GM12878 (cell line): ENCODE results near the gene LIF. TPM values are rescaled to one million over a fixed set of nuclear protein-coding genes. Genes with fewer than 3 reads are reported as not detected.

Experiments used
- ATAC-seq: fragments of 200-7000 bp; cut with Tn5 transposase; 3 replicates; pipeline ENCODE4 v1.9.1; 2020; ENCODE audit warnings: mild to moderate bottlenecking, moderate library complexity
- BruUV-seq: library from RNA; stranded (reverse); fragments of 400-500 nt; replicated peaks from 2 replicates; lab custom pipeline; 2021; lab: Mats Ljungman, UMichigan
- CTCF ChIA-PET: fragments of 300-600 bp; sonication (Branson Sonifier 250); formaldehyde crosslinking; extraction: SDS; loops from one replicate; lab custom pipeline; 2021; ENCODE audit warnings: inconsistent platforms; lab: Yijun Ruan, JAX
- POLR2A ChIA-PET: fragments of 350-600 bp; formaldehyde crosslinking; extraction: SDS; loops from one replicate; lab custom pipeline; 2021; ENCODE audit warnings: inconsistent platforms; lab: Charles Lee
- RAD21 ChIA-PET: fragments of 300-600 bp; sonication (Branson Sonifier 250); formaldehyde crosslinking; loops from one replicate; lab custom pipeline; 2023; ENCODE audit warnings: antibody characterized with exemption; ENCODE audit not compliant: unreplicated experiment; lab: Charles Lee
- SMC1A ChIA-PET: fragments of 300-600 bp; sonication (Branson Sonifier 250); formaldehyde crosslinking; loops from one replicate; lab custom pipeline; 2023; ENCODE audit not compliant: unreplicated experiment, uncharacterized antibody; lab: Charles Lee
- DNase-seq: peaks from one replicate; pipeline ENCODE4 v3.0.0-alpha.2; 2011; ENCODE audit warnings: low read depth, low spot score
- FAIRE-seq: peaks from 3 replicates; lab custom pipeline; 2011; peaks lifted over from hg19 to GRCh38; lab: Jason Lieb, UNC
- H2AFZ ChIP-seq: 2 replicates; pipeline ENCODE4 v1.6.0; 2011; ENCODE audit warnings: low read depth, low read length, control low read depth; ENCODE audit not compliant: control insufficient read depth
- H3K27ac ChIP-seq: 2 replicates; pipeline ENCODE4 v1.5.1; 2011; ENCODE audit warnings: control low read depth; ENCODE audit not compliant: control insufficient read depth, insufficient read depth
- H3K27me3 ChIP-seq, 2 experiments: replicated peaks in 1 of 2; 2 replicates each; pipeline versions ENCODE4 v1.6.0 to v1.6.1; 2011; ENCODE audit warnings: low read length in 1 of 2; ENCODE audit not compliant: control insufficient read depth in 2 of 2, insufficient read depth in 2 of 2
- H3K36me3 ChIP-seq, 2 experiments: 2 replicates each; pipeline ENCODE4 v1.5.1; 2011; ENCODE audit warnings: low read length in 1 of 2; ENCODE audit not compliant: control insufficient read depth in 2 of 2, insufficient read depth in 2 of 2
- H3K4me1 ChIP-seq: 2 replicates; pipeline ENCODE4 v1.6.1; 2011; ENCODE audit warnings: mild to moderate bottlenecking, low read length, moderate library complexity, mixed read lengths; ENCODE audit not compliant: control insufficient read depth, insufficient read depth
- H3K4me2 ChIP-seq: 2 replicates; pipeline ENCODE4 v1.6.0; 2011; ENCODE audit warnings: control low read depth; ENCODE audit not compliant: control insufficient read depth, insufficient read depth
- H3K4me3 ChIP-seq: fragments of 200-600 bp; sonication (generic); 2 replicates; pipeline ENCODE4 v1.5.1; 2016
- H3K79me2 ChIP-seq: 2 replicates; pipeline ENCODE4 v1.6.0; 2011; ENCODE audit warnings: low read length; ENCODE audit not compliant: control insufficient read depth, insufficient read depth
- H3K9ac ChIP-seq: 2 replicates; pipeline ENCODE4 v1.8.0; 2011; ENCODE audit warnings: low read length, control low read depth, mixed read lengths; ENCODE audit not compliant: control insufficient read depth, insufficient read depth
- H3K9me3 ChIP-seq: replicated peaks from 3 replicates; pipeline ENCODE4 v1.5.1; 2011; ENCODE audit warnings: mild to moderate bottlenecking, low read length; ENCODE audit not compliant: control insufficient read depth, insufficient read depth
- H4K20me1 ChIP-seq: 2 replicates; pipeline ENCODE4 v1.6.0; 2011; ENCODE audit not compliant: control insufficient read depth, insufficient read depth
- BCL3 ChIP-seq: IDR thresholded peaks from 2 replicates; pipeline ENCODE4 v1.6.1; 2011; ENCODE audit warnings: borderline replicate concordance, low read depth, mild to moderate bottlenecking, moderate library complexity, low read length; ENCODE audit not compliant: insufficient read depth, poor library complexity, severe bottlenecking
- BMI1 ChIP-seq: fragments of 450-650 bp; IDR thresholded peaks from 2 replicates; pipeline ENCODE4 v1.6.1; 2016; ENCODE audit warnings: mild to moderate bottlenecking, moderate library complexity, borderline replicate concordance
- CHD2 ChIP-seq: IDR thresholded peaks from 2 replicates; pipeline ENCODE4 v1.6.1; 2011; ENCODE audit warnings: low read depth, low read length, improper control_type of control experiment, borderline replicate concordance
- HDGF ChIP-seq: fragments of 450-650 bp; IDR thresholded peaks from 2 replicates; pipeline ENCODE4 v1.6.1; 2016; ENCODE audit warnings: antibody characterized with exemption
- IRF5 ChIP-seq: fragments of 450-650 bp; IDR thresholded peaks from 2 replicates; pipeline ENCODE4 v1.6.1; 2017; ENCODE audit warnings: borderline replicate concordance
- NRF1 ChIP-seq: conservative IDR thresholded peaks from 2 replicates; pipeline ENCODE4 v1.6.1; 2011; ENCODE audit warnings: mild to moderate bottlenecking, low read depth, low read length, improper control_type of control experiment
- SIX5 ChIP-seq: IDR thresholded peaks from 2 replicates; pipeline ENCODE4 v1.6.1; 2011; ENCODE audit warnings: mild to moderate bottlenecking, low read depth, low read length, moderate library complexity; ENCODE audit not compliant: severe bottlenecking
- SPI1 ChIP-seq: IDR thresholded peaks from 2 replicates; pipeline ENCODE4 v1.6.1; 2011; ENCODE audit warnings: low read depth, mild to moderate bottlenecking, low read length, moderate library complexity, borderline replicate concordance; ENCODE audit not compliant: insufficient read depth
- WRNIP1 ChIP-seq: IDR thresholded peaks from 2 replicates; pipeline ENCODE4 v1.6.1; 2011; ENCODE audit warnings: low read depth, low read length, improper control_type of control experiment, borderline replicate concordance
- WGBS: methylation state at CpG from one replicate; pipeline ENCODE4 v1.1.6; 2016; ENCODE audit warnings: low lambda C conversion rate; ENCODE audit not compliant: insufficient replicate concordance, insufficient coverage; ENCODE audit errors: missing lambda C conversion rate; 5-methylcytosine and 5-hydroxymethylcytosine counted together
- in situ Hi-C: fragments of 300-500 bp; cut with MboI; formaldehyde crosslinking; loops from 9 replicates; pipeline ENCODE4 v1.14.3; 2018; ENCODE audit warnings: mixed read lengths
- intact Hi-C: fragments of 100-400 bp; cut with micrococcal nuclease; formaldehyde crosslinking; loops from one replicate; pipeline ENCODE4 v1.14.2; 2022; ENCODE audit not compliant: unreplicated experiment
- polyA plus RNA-seq, 11 experiments: library from polyadenylated mRNA; depleted of rRNA in 4 of 11; unstranded in 6 of 11; stranded (reverse) in 5 of 11; fragments of >200 nt; fragmentation: Nextera tagmentation in 4 of 11; fragmentation: Illumina TruSeq in 1 of 11; extraction: Ambion mirVana in 4 of 11; extraction: Trizol in 1 of 11; gene quantifications; 1 replicate in 1 of 11; 2 replicates in 10 of 11; pipeline versions ENCODE4 v1.2.1 to v1.2.3, GENCODE V29; 2011 to 2016; ENCODE audit warnings: inconsistent platforms in 2 of 11, missing spikeins in 2 of 11, low read depth in 1 of 11
- total RNA-seq, 4 experiments: library from RNA; depleted of rRNA in 3 of 4; stranded (reverse); fragments of >200 nt in 3 of 4; fragmentation: Illumina TruSeq in 1 of 4; extraction: Trizol in 1 of 4; gene quantifications; 2 replicates each; pipeline versions ENCODE4 v1.2.1 to v1.2.3, GENCODE V29; 2013 to 2021

LIF gene
- total and polyA plus RNA-seq, 10 of the 15 experiments (the other 5 are each of a cell fraction or from before 2014, with no cell fraction given) = 0.05 to 3.4 (median 0.97) TPM

- Histone ChIP-seq H3K4me2 (no peak overlapping the region), H4K20me1 (no peaks in the 10 kb centered on the region), H3K79me2 (no peaks in the 10 kb centered on the region), H3K27me3 (peaks cover 2 to 3% of the 10 kb centered on the region in 2 experiments; a peak in 2 of 4 replicates), H3K4me3 (no peak overlapping the region), H3K4me1 (no peaks in the 10 kb centered on the region), H3K9me3 (no peaks in the 10 kb centered on the region), H2AFZ (no peak overlapping the region), H3K36me3 (no peaks in the 10 kb centered on the region), H3K9ac (no peak overlapping the region), H3K27ac (no peak overlapping the region)
- intact Hi-C loops (no loop called here), in situ Hi-C loops (no loop called here)
- ATAC-seq (peak; percentile 83), DNase-seq (no peak), FAIRE-seq (no peak)
- ChIA-PET CTCF (interaction anchor here (1.1 kb wide), 1 partner anchor 22 kb away, joined by 3 read pairs; no protein-coding TSS in a partner anchor), POLR2A (no interaction called here), SMC1A (no interaction called here), RAD21 (interaction anchor here (0.8 kb wide), 1 partner anchor 133 kb away, joined by 3 read pairs; no protein-coding TSS in a partner anchor)
- BruUV-seq = no TSS peak
- WGBS = 49% methylated on average over 20 of the region's 24 CpGs
- TF ChIP-seq CHD2 = no peak
- TF ChIP-seq SPI1 = peak; percentile 77; the same call in 1 of the 2 replicates
Measured at GRCh38 chr22:30240541-30241417, 5.8 kb downstream of the LIF start.

- Histone ChIP-seq H3K4me1 (no peaks in the 10 kb centered on the region), H3K9ac (no peak overlapping the region), H3K4me3 (no peak overlapping the region), H3K27ac (no peak overlapping the region), H3K4me2 (no peak overlapping the region), H3K27me3 (peaks cover 0 to 3% of the 10 kb centered on the region in 2 experiments; a peak in 1 of 4 replicates), H3K9me3 (no peaks in the 10 kb centered on the region), H2AFZ (no peak overlapping the region), H3K79me2 (no peaks in the 10 kb centered on the region), H3K36me3 (no peaks in the 10 kb centered on the region), H4K20me1 (no peaks in the 10 kb centered on the region)
- ChIA-PET SMC1A (interaction anchor here (0.8 kb wide), 1 partner anchor 120 kb away, joined by 3 read pairs; no protein-coding TSS in a partner anchor), RAD21 (no interaction called here), CTCF (no interaction called here), POLR2A (no interaction called here)
- DNase-seq (no peak), ATAC-seq (no peak), FAIRE-seq (no peak)
- intact Hi-C loops = no loop called here
- in situ Hi-C loops = no loop called here
- 40% methylated on average over 14 of the region's 17 CpGs for WGBS
- BruUV-seq = no TSS peak
- TF ChIP-seq WRNIP1 (no peak), HDGF (no peak), BMI1 (no peak), NRF1 (no peak), SIX5 (no peak), IRF5 (no peak), BCL3 (no peak)
Measured at GRCh38 chr22:30239488-30240405, 6.8 kb downstream of the LIF start.
